GM21360 (cell line): ENCODE measurements around the gene WDFY4.
A peak's percentile ranks its signal among the peaks of the same experiment; 100 is the strongest.

Source experiments
- ATAC-seq: cut with Tn5 transposase; IDR thresholded peaks from one replicate; pipeline ENCODE4 v1.9.1; 2021; ENCODE audit warnings: mild to moderate bottlenecking, moderate library complexity; ENCODE audit not compliant: unreplicated experiment

The WDFY4 gene

GRCh38 chr10:48897441-48897790 is 212.7 kb downstream of the WDFY4 start:
- no peak for ATAC-seq

GRCh38 chr10:48898426-48898825 is 213.8 kb downstream of the WDFY4 start:
- ATAC-seq, result no peak

- ATAC-seq, result no peak
Observed at GRCh38 chr10:48899781-48900180, 215.1 kb downstream of the WDFY4 start.

- ATAC-seq, result no peak
Observed at GRCh38 chr10:48900371-48900801, 215.7 kb downstream of the WDFY4 start.

- ATAC-seq, result no peak
Observed at GRCh38 chr10:48901319-48901718, 216.6 kb downstream of the WDFY4 start.

GRCh38 chr10:48902096-48902495 is 217.4 kb downstream of the WDFY4 start:
- ATAC-seq, result no peak

- no peak for ATAC-seq
Observed at GRCh38 chr10:48903151-48903550, 218.5 kb downstream of the WDFY4 start.

GRCh38 chr10:48904861-48905260 is 220.2 kb downstream of the WDFY4 start:
- no peak for ATAC-seq

GRCh38 chr10:48905311-48905710 is 220.6 kb downstream of the WDFY4 start:
- ATAC-seq, result no peak

- ATAC-seq, result no peak
Observed at GRCh38 chr10:48906841-48907240, 222.2 kb downstream of the WDFY4 start.

- peak; percentile 57 for ATAC-seq
Observed at GRCh38 chr10:48907730-48908129, 223.1 kb downstream of the WDFY4 start.

GRCh38 chr10:48910548-48910947 is 225.9 kb downstream of the WDFY4 start:
- no peak for ATAC-seq

- ATAC-seq, result no peak
Observed at GRCh38 chr10:48913674-48914073, 229.0 kb downstream of the WDFY4 start.

GRCh38 chr10:48923748-48924147 is 239.1 kb downstream of the WDFY4 start:
- ATAC-seq, result no peak

GRCh38 chr10:48924988-48925387 is 240.3 kb downstream of the WDFY4 start:
- no peak for ATAC-seq

GRCh38 chr10:48926255-48926654 is 241.6 kb downstream of the WDFY4 start:
- no peak for ATAC-seq

- no peak for ATAC-seq
Observed at GRCh38 chr10:48926764-48927540, 242.3 kb downstream of the WDFY4 start.

GRCh38 chr10:48929413-48929990 is 244.8 kb downstream of the WDFY4 start:
- no peak for ATAC-seq

GRCh38 chr10:48931188-48931587 is 246.5 kb downstream of the WDFY4 start:
- no peak for ATAC-seq

- ATAC-seq, result no peak
Observed at GRCh38 chr10:48932831-48933664, 248.4 kb downstream of the WDFY4 start.

- no peak for ATAC-seq
Observed at GRCh38 chr10:48934672-48935501, 250.2 kb downstream of the WDFY4 start.
